Measurements from ENCODE around the gene CDC5L.

- TF ChIP-seq CTCF (IDR thresholded peaks at IDR 0.05): no peak
- no peak for TF ChIP-seq POLR2A (IDR thresholded peaks at IDR 0.05)
- TF ChIP-seq EP300 (IDR thresholded peaks at IDR 0.05): no peak
Observed at GRCh38 chr6:44386364-44386928, 1.1 kb upstream of the CDC5L start.
